NB4 (cell line): ENCODE measurements around the gene EBF3.

Experiments used
- DNase-seq: peaks from one replicate; pipeline ENCODE4 v3.0.0; 2010; ENCODE audit warnings: low read depth
- H3K4me3 ChIP-seq: one replicate; pipeline ENCODE4 v1.5.1; 2011; ENCODE audit warnings: mild to moderate bottlenecking, low read depth, low read length, moderate library complexity
- CTCF ChIP-seq: IDR thresholded peaks from one replicate; pipeline ENCODE4 v1.5.1; 2012; ENCODE audit warnings: low read depth, low read length
- MAX ChIP-seq: IDR thresholded peaks from 2 replicates; pipeline ENCODE4 v1.6.1; 2011; ENCODE audit warnings: low read depth, low read length
- MYC ChIP-seq: IDR thresholded peaks from 2 replicates; pipeline ENCODE4 v1.6.1; 2011; ENCODE audit warnings: low read depth, low read length
- POLR2A ChIP-seq: IDR thresholded peaks from 2 replicates; pipeline ENCODE4 v1.6.1; 2011; ENCODE audit warnings: mild to moderate bottlenecking; ENCODE audit not compliant: insufficient read length; ENCODE audit errors: extremely low read depth

The EBF3 gene

GRCh38 chr10:129839285-129840195 lies 124.5 kb downstream of the EBF3 start:
- no peak overlapping the region for H3K4me3 ChIP-seq
- no peak for DNase-seq
- TF ChIP-seq CTCF (no peak), MYC (no peak), POLR2A (no peak), MAX (no peak)

DNA sequence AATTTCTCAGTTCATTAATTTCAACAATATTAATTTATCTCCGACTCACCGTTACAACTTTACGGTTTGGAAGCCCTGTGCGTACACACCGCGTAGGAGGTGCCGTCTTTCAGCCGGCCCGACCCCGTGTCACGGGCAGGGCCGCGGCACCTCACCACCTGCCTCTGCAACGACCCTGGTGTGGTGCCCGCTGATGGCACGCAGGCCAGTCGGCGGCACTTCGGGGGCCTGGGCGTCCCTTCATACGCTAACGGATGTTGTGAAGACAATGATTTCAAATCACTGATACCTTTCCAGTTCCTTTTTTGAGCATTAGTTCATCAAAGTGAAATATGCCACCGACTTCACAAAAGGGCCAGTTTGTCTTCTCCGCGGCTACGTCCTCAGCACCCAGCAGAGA lies 125.3 kb downstream of the EBF3 start:
- no peak for TF ChIP-seq POLR2A
- no peak for TF ChIP-seq MAX
- TF ChIP-seq MYC, result no peak
- TF ChIP-seq CTCF, result no peak
- DNase-seq, result no peak
- H3K4me3 ChIP-seq, result no peak overlapping the region

GRCh38 chr10:129837909-129838582 lies 126.0 kb downstream of the EBF3 start:
- H3K4me3 ChIP-seq, result no peak overlapping the region
- no peak for TF ChIP-seq CTCF
- no peak for TF ChIP-seq MYC
- peak; percentile 27 for DNase-seq

DNA sequence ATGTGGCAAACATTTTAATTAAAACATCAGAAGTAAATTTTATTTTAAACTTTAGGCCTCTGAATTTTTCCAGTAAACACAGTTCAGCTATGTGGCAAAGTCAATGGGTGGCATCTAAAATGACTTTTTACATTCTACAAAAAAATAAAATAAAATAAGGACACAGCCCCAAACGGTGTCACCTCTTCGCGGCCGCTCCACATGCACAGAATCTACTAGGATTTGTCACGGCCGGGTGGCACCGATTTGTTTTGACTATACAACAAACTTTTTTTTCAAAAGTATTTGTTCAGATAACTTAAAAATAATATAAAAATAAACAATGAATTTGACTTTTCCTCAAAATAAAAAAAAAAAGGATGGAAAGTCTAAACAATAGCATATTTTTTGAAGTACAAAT lies 127.8 kb downstream of the EBF3 start:
- TF ChIP-seq MYC (no peak), CTCF (no peak), MAX (no peak), POLR2A (no peak)
- no peak for DNase-seq
- H3K4me3 ChIP-seq, result no peak overlapping the region

- H3K4me3 ChIP-seq, result no peak overlapping the region
- no peak for TF ChIP-seq POLR2A
- TF ChIP-seq MAX, result no peak
- TF ChIP-seq MYC, result no peak
- no peak for TF ChIP-seq CTCF
- DNase-seq, result no peak
Measured at GRCh38 chr10:129833994-129834739, 129.9 kb downstream of the EBF3 start.
